ENCODE results near the gene ADRB1.

ADRB1 gene

DNA sequence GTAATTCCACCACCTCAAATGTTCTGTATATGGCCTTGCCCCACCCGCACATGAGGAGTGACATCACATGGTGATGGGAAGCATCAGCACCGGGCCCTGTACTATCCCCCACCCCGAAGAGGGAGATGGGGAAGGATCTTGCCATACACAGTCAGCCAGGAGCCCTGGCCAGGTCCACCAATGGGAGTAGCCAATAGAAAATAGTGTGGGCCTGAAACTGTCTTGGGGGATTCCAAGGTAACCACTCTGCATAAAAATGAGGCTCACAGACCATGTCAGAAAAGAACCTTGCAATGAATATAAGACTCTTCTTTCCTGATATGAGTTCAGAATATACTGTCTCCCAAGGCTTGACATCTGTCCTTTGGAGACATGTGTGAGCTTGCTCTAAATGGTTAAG, 51.1 kb downstream of the ADRB1 start:
- DNase-seq, result no peak

DNA sequence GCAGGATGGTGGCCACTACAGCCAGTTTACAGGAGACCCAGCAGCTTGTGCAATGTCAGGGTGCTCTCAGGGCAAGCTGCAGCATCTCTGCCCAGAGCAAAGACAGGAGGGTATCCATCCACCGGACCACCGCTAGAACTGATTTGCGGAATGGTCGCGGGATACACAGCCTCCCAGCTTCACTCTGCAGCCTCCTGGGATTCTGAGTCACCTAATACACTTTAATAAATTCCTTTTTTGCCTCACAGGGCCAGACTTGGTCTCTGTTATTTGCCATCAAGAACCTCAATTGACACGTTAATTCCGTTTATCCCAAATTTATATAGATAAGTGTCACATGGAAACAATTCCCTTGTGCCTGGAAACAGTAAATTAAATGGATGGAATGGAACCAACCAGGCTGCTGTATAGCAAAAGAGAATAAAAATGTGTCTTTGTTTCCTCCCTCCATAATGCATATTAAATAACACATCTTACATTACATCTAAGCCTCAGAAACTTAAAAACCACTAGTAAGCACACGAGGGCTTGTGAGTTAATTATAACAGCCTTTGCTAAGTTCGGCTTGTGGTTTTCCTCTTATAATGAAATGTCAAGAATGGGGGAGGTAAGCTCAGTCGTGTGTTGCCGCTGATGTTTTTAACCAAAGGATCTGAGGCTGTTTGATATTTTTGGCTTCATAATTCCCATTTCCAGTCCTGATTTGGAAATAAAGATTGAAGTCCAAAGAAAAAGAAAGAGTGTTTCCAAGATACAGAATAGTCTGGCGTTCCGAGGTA, 52.1 kb downstream of the ADRB1 start:
- DNase-seq, result no peak

Data from inflammatory macrophage (primary cell).